ENCODE results near the gene IFITM2. TPM values are rescaled to one million over a fixed set of nuclear protein-coding genes. Genes with fewer than 3 reads are reported as not detected.

The IFITM2 gene
- total RNA-seq, 1 experiment from 2014 or later, result 421 TPM

DNA sequence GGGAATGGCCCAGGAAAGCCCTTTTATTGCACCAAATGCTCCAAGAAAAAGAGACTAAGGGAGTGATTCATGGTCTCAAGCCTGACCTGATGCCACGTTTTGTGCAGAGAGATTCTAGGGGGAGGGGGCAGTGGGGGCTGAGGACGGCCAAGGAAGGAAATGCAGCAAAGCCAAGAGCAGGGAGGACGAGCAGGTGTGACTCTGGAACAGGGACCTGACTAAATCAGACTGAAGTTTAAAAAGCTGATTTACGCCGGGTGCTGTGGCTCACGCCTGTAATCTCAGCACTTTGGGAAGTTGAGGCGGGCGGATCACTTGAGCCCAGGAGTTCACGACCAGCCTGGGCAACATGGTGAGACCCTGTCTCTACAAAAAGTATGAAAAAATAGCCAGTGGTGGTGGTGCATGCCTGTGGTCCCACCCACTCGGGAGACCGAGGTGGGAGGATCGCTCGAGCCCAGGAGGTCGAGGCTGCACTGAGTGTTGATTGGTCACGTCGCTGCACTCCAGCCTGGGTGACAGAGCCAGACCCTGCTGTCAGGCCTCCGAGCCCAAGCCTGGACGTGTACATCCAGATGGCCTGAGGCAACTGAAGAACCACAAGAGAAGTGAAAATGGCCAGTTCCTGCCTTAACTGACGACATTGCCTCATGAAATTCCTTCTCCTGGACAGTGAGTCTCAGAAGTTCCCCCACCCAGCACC lies 23.9 kb downstream of the IFITM2 start:
- Histone ChIP-seq H3K56ac (ENCODE audit: insufficient read length, low read depth, low read length) (no peak overlapping the region), H3K4ac (ENCODE audit: low read depth, low read length) (no peak overlapping the region), H3K4me2 (ENCODE audit: insufficient read depth, insufficient read length, low read length) (no peak overlapping the region), H3K14ac (ENCODE audit: insufficient read depth, low read length) (no peak overlapping the region), H3K27ac (ENCODE audit: insufficient read length, low read depth, low read length) (no peak overlapping the region), H2AFZ (ENCODE audit: low read length) (no peak overlapping the region), H3K79me1 (ENCODE audit: insufficient read depth, low read depth, low read length, poor library complexity, severe bottlenecking) (no peaks in the 10 kb centered on the region), H4K91ac (ENCODE audit: insufficient read length, low read depth, low read length) (no peak overlapping the region), H3K18ac (ENCODE audit: insufficient read length, low read depth, low read length) (no peak overlapping the region), H3K23me2 (ENCODE audit: insufficient read length, low read depth, low read length, poor library complexity, severe bottlenecking) (no peaks in the 10 kb centered on the region), H3K9me3 (ENCODE audit: control insufficient read depth, low read depth, low read length) (no peaks in the 10 kb centered on the region), H2BK5ac (ENCODE audit: insufficient read length, low read length) (no peak overlapping the region), H4K5ac (ENCODE audit: insufficient read length, low read depth, low read length) (no peak overlapping the region), H3K79me2 (ENCODE audit: insufficient read depth, low read length) (no peaks in the 10 kb centered on the region), H3K27me3 (ENCODE audit: insufficient read depth, low read length) (no peaks in the 10 kb centered on the region), H4K20me1 (ENCODE audit: control insufficient read depth, insufficient read depth, insufficient read length) (no peaks in the 10 kb centered on the region), H2BK12ac (ENCODE audit: insufficient read length, low read depth, low read length) (no peak overlapping the region), H2BK20ac (ENCODE audit: low read depth, low read length, poor library complexity, severe bottlenecking) (no peak overlapping the region), H3K9ac (ENCODE audit: extremely low read depth, insufficient read length, low read length) (no peak overlapping the region), H2BK120ac (ENCODE audit: low read depth, low read length, poor library complexity, severe bottlenecking) (no peak overlapping the region), H3T11ph (ENCODE audit: low read length) (no peak overlapping the region), H4K8ac (replicated peaks; ENCODE audit: insufficient read length, low read depth, low read length) (no peak overlapping the region), H3K23ac (ENCODE audit: insufficient read length, low read depth, low read length) (no peak overlapping the region), H2BK15ac (ENCODE audit: low read depth, low read length) (no peak overlapping the region), H3K4me1 (ENCODE audit: insufficient read depth, low read length) (peaks cover 11% of the 10 kb centered on the region; the same call in 1 of the 2 replicates), H2AK5ac (ENCODE audit: insufficient read length, low read length) (no peak overlapping the region)
- peaks cover 33 to 41% of the 10 kb centered on the region in 2 experiments for H3K4me1 Mint-ChIP-seq
- H3K9me3 Mint-ChIP-seq, result peaks cover 21 to 25% of the 10 kb centered on the region in 2 experiments
- no peak overlapping the region; a peak in 1 of 7 replicates for H3K27ac Mint-ChIP-seq
- H3K36me3 Mint-ChIP-seq (ENCODE audit: insufficient read depth in 1 of 3, low read depth in 3 of 3), result peaks cover 4 to 38% (median 11%) of the 10 kb centered on the region in 3 experiments; a peak in 6 of 7 replicates
- H3K27me3 Mint-ChIP-seq (ENCODE audit: low read depth), result peaks cover 3% of the 10 kb centered on the region
- TF ChIP-seq, protein P1, sequence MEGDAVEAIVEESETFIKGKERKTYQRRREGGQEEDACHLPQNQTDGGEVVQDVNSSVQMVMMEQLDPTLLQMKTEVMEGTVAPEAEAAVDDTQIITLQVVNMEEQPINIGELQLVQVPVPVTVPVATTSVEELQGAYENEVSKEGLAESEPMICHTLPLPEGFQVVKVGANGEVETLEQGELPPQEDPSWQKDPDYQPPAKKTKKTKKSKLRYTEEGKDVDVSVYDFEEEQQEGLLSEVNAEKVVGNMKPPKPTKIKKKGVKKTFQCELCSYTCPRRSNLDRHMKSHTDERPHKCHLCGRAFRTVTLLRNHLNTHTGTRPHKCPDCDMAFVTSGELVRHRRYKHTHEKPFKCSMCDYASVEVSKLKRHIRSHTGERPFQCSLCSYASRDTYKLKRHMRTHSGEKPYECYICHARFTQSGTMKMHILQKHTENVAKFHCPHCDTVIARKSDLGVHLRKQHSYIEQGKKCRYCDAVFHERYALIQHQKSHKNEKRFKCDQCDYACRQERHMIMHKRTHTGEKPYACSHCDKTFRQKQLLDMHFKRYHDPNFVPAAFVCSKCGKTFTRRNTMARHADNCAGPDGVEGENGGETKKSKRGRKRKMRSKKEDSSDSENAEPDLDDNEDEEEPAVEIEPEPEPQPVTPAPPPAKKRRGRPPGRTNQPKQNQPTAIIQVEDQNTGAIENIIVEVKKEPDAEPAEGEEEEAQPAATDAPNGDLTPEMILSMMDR (conservative IDR thresholded peaks at IDR 0.05), result no peak
- no CpG with 5 or more reads among the region's 19 CpGs for WGBS (ENCODE audit: extremely low coverage, insufficient read length, low lambda C conversion rate)
- H3K4me3 Mint-ChIP-seq, result no peak overlapping the region
- DNase-seq, result peak; percentile 27
